HG03066 (cell line): ENCODE results near the gene SPAG8.

Source experiments
- ATAC-seq: cut with Tn5 transposase; IDR thresholded peaks from one replicate; pipeline ENCODE4 v1.9.1; 2021; ENCODE audit warnings: low read depth; ENCODE audit not compliant: unreplicated experiment

SPAG8 gene

DNA sequence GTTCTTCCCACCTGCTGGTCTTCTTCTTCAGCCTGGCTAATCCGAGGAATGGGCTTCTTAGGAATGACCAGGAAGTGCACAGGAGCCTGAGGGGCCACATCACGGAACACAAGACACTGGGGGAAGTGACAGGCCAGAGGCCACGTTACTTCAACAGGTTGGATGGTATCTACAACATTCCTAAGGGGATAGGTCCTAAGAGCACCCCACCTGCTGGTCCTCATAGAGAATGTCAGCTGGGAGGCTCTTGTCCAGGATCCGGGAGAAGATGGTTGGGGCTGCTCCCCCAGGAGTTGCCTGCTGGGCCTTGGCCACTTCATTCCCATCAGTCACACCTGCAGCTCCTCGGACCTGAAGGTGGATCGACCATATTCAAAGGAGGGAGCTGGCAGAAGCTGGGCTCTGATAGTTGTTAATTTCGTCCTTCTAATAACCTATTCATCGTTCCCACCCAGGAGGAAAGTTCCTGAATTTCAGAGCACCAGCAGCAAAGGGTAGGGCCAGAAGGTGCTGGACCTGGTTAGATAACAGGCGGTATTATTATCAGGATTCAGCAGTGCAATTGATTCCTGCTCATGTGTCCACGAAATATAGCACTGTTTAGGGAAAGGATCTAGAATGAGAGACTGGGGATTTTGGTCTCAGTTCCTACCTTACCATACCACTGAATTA lies 1.5 kb upstream of the SPAG8 start:
- no peak for ATAC-seq

DNA sequence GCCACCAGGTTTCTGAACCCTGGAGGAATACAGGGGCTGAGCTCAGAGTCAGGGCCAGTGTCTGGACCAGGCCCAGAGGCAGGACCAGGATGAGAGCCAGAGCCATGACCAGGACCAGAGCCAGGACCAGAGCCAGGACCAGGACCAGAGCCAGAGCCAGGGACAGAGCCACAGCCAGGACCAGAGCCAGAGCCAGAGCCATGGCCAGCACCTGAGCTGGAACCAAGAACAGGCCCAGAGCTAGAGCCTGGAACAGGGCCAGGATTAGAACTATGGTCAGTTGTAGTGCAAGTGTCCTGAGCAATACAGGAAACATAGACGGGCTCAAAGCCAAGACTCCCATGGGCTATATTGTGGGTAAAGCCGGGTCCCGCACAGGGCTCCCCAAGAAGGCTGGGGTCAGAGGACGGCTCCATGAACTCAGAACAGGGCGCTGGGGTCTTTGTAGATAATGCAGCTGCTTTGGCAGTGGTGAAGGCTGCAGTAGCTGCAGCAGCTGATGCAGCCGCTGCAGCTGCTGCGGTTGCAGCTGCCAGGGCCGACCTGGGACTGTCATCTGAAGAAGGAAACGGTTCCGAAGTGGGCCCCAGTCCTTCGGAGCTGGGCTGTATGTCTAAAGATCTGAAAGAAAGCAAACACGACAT lies 559 bp downstream of the SPAG8 start:
- ATAC-seq, result no peak

DNA sequence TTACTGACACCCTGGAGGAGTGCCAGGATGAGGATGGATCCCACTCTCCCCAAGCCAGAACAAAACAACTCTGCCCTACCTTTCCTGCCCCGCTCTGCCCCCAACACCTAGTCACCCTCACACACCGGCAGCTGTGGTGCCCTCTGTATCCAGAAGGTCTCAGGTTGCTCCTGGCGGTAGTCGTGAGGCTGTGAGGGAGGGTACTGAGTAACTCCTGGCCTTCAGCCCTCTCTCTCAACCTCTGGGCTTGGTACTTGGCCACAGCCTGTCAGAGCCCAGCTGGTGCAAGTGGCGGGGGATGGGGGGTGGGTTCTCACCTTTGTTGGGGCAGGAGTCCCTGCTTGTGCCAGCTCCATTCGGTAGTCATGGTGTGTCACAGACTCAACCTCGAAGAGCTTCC lies 1.9 kb downstream of the SPAG8 start:
- no peak for ATAC-seq

DNA sequence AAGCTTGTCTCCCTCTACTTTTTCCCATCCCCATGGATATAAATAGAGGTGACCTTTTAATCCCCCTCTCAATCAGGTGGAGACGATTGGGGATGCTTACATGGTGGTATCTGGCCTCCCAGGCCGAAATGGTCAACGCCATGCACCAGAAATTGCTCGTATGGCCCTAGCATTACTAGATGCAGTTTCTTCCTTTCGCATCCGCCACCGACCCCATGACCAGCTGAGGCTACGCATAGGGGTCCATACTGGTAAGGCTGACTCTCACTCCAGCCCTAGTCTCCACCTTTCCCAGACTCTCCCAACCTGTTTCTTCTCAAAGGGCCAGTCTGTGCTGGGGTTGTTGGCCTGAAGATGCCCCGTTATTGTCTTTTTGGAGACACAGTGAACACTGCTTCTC lies 3.6 kb downstream of the SPAG8 start:
- no peak for ATAC-seq

DNA sequence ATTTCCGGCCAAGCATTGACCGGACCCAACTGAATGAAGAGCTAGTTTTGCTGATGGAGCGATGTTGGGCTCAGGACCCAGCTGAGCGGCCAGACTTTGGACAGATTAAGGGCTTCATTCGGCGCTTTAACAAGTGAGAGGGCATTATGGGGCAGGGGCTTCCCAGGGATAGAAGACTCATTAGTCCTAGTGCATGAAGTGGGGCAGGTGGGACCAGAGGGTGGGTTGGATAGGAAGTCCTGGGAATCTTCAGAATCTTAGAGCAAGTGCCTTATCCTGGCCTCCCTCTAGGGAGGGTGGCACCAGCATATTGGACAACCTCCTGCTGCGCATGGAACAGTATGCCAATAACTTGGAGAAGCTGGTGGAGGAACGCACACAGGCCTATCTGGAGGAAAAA lies 6.0 kb downstream of the SPAG8 start:
- no peak for ATAC-seq

DNA sequence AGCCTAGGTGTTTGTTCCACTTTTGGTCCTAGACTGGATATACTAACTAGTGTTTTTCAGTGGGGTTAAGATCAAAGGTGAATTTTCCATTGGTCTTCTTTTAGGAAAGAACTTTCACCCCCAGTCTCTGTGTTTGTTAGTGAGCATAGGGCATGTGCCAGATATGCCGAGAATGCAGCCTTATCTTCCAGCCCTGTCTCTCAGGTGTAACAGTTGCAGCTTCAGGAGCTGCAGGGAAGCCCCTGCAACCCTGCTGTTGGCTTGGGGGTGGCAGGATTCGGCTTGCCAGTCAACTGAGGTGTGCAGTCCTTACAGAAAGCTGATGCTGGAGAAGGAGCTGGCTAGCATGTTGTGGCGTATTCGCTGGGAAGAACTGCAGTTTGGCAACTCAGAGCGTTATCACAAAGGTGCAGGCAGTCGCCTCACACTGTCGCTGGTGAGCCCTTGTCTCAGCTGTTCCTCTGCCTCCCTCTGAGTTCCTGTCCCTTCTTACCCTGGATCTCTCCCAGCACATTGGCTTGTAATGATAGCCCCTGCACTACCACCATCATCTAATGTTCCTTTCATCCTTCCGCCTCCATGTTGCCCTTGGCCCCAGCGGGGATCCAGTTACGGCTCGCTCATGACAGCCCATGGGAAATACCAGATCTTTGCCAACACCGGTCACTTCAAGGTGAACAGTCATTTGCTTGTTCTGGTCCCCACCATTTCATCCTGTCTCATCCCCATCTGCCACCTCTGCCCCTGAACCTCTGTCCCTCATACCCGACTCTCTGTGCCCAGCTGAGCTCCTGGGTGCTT lies 10.5 kb downstream of the SPAG8 start:
- no peak for ATAC-seq

DNA sequence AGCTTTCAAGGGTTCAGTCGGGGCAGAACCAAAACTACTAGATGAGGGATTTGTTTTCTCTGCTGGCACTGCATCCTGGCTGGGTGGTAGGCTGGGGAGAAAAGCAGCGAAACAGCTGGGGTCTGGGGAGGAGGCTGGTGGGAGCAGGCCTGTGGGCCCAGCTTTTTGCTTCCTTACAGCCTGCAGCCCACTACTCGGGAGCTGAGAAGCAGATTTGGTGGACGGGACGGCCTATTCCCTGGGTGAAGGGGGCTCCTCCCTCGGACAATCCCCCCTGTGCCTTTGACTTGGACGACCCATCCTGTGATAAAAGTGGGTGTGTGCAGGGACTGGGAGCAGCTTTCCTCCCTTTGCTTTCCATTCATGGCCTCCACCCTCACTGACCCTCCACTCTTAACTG lies 11.5 kb downstream of the SPAG8 start:
- ATAC-seq, result no peak

DNA sequence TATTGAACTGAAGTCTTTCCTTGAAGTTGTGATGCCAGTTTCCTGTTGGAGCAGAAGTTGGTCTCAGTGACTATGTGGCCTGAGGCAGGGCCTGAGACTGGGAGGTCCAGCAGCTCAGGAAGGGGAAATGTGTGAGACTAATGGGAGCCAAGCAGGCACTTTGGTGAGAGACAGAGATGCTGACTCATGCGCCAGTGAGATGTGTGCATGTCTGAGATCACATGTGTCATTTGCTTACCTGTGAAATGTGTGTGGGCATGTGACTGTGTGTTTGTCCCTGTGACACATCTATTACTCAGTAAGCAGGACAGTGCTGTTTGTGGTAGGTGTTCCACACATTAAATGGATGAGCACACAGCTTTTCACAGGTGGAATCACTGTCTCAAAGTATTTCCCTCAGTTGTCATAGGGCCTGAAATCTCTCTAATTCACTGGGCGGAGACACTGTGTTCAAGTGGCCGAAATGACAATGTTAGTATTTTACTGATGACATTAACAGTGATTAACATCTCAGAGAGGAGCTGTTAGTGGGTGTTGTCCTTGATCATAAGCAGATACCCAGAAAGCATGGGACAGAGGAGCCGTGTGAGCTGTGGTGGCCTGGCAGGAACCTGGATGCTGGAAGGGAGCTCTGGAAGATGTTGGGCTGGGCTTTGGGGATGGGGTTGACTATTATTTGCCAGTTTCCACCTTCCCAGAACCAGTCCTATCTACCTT lies 13.2 kb downstream of the SPAG8 start:
- ATAC-seq, result no peak

- no peak for ATAC-seq
Observed at GRCh38 chr9:35797311-35798109, 14.6 kb downstream of the SPAG8 start.

- no peak for ATAC-seq
Observed at GRCh38 chr9:35795695-35796094, 16.4 kb downstream of the SPAG8 start.

GRCh38 chr9:35793461-35793860 lies 18.6 kb downstream of the SPAG8 start:
- no peak for ATAC-seq

- ATAC-seq, result no peak
Observed at GRCh38 chr9:35792826-35793225, 19.2 kb downstream of the SPAG8 start.

DNA sequence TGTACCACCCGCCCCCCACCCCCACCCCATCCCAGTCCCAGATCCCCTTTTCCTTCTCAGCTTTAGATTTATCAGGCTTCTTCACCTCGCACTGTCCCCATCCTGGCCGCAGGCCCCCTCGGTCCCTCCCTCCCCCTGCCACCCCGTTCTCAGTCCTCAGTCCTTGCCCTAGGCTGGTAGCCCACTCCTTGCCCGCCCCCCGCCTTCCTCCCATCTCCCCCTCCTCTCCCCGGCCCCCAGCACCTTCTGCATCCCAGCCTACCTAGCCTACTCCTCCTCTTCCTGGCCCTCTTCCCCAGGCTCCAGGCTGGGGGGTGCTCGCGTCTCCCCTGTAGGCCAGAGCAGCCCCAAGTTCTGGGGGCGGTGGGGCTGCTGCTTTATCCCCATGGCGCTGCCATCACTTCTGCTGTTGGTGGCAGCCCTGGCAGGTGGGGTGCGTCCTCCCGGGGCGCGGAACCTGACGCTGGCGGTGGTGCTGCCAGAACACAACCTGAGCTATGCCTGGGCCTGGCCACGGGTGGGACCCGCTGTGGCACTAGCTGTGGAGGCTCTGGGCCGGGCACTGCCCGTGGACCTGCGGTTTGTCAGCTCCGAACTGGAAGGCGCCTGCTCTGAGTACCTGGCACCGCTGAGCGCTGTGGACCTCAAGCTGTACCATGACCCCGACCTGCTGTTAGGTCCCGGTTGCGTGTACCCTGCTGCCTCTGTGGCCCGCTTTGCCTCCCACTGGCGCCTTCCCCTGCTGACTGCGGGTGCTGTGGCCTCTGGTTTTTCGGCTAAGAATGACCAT lies 19.8 kb downstream of the SPAG8 start:
- no peak for ATAC-seq

DNA sequence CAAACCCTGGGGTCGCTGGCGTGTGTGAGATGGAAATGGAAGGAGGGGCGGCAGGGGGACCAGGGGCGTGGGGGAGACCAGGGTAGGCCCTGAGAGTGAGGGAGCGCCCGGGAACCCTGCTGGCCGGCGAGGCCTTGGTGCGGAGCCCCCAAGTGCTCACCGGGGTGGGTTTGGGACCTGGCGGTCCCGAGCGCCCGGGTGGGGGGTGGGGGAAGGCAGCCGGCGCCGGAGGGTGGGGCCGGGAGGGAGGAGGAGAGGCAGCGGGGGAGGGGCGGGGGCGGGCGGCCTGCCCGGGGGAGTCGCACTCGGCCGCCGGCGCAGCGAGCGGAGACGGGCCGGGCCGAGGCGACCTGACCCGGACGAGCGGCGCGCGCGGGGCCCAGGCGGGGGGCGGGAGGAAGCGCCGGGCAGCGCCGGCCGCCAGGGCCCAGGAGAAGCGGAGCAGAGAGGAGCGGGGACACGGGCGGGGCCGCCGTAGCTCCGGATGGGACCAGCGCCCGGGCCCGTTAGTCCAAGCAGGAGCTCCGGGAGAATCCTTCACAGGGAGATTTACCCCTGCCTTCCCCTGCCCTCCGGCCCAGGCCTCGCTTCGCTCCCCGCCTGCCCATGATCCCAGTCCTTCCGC lies 20.7 kb downstream of the SPAG8 start, which contains the start of gene NPR2:
Gene NPR2, plus strand, starts transcription at position 295 of the 625 bp plus-strand sequence. CDS start 818 bp downstream, outside the sequence.
- no peak for ATAC-seq

DNA sequence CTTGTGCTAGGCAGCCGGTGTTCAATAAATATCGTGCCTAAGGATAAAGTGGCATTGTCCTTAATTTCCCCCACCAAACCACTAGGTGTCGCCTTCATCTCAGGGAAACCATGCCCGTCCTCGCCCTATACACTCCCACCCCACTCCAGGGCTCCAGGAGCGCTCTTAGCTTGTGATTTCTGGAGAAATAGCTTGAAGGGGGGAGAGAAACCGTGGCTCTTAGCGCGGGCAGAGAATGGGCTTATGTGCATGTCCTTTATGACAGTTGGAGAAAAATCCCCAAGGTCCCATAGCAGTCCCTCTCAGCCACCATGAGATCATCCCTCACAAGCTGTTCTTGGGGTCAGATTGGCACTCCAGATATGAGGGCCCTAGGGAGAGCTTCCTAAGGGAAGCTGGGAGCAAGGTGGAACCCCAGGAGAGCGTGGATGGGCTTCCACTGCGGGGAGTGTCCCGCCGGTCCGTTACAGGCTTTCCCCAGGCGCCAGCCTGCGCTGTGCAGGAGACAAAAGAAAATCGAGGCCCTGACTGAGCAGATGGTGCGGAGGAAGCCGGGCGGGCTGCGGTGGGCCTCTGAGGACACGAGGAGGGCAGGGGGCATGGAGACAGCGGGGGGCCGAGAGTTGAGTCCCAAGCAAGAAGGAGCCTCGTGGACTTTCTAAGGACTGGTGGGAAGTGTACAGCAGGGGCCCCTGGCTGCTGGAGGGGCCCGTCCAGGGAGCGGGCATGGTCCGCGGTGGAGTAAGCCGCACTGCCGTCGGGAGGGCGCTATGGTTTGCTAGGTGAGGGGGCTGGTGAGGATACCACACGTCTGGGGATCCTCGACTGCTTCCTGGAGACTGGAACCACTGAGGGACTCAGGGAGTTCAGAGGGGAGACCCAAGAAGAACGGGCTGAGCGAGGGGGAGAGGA lies 21.4 kb downstream of the SPAG8 start:
- no peak for ATAC-seq

DNA sequence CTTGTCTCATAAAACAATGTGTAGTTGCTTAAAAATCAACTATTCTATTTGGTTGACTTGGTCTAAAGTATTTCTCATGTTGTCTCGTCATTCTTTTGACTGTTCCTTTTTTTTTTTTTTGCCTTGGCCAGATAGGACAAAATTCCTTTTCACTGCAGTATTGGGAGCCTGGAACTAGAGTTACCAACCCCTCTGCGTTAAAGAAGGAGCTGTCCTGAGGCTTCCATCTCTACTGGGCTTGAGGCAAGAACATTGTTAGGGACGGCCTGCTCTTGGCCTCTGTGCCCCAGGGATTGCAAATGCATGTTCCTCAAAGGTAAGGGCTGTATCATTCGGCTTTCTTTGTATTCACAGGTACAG lies 22.1 kb downstream of the SPAG8 start:
- no peak for ATAC-seq

DNA sequence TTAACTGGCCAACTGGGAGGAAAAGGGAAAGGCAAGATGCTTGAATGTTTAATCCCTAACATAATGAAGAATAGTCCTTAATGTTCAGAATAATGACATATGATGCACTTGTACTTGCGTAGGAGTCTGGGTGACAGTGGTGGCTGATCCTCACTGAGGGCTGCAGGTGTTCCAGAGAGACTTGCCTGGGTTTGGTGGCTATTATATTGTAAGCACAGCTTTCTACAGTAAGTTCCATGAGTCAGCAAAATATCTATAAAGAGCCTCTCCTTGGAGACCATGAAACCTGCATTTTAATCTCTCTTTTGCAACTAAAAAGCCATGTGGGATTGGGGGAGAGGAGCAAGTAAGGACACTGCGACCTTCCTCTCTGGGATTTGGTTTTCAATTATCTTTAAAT lies 22.5 kb downstream of the SPAG8 start:
- ATAC-seq, result no peak

DNA sequence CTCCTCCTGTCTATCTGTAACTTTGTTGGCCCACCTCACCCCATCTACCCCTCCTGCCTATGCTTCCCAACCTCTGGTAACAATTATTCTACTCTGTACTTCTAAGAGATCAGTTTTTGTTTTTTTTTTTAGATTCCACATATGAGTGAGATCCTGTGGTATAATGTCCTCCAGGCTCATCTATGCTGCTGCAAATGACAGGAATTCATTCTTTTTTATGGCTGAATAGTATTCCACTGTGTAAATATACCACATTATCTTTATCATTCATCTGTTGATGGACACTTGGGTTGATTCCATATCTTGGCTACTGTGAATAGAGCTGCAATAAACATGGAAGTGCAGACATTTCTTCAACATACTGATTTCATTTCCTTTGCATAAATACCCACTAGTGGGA lies 28.6 kb downstream of the SPAG8 start:
- no peak for ATAC-seq
